ENCODE data around the gene MRPS18B. TPM values are rescaled to one million over a fixed set of nuclear protein-coding genes. Genes with fewer than 3 reads are reported as not detected.

Gene MRPS18B
- total and polyA plus RNA-seq, 12 donors, result 48.4 to 169 (median 127) TPM

DNA sequence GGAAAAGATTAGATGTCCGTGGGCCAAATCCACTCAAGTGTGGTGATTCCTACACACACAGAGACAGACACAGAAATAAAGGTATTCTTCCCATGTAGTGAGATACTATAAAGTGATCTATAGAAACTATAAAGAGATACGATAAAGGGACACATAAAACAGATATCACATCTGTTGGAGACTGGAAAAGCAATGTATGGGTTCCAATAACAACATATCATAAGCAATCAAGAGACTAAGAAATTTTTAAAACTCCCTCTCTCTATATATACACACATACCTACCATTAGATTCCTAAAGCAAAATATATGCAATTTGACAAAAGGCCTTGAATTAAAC is 5.8 kb upstream of the MRPS18B start:
- Histone ChIP-seq H3K27ac (peak overlapping the region in 1 of 10 donors; percentile 86), H3K36me3 (peaks cover 6 to 66% (median 35%) of the 10 kb centered on the region in 9 donors), H3K4me1 (peaks cover 6 to 60% (median 54%) of the 10 kb centered on the region in 9 donors), H3K9me3 (no peaks in the 10 kb centered on the region), H3K27me3 (no peaks in the 10 kb centered on the region), H3K4me3 (no peak overlapping the region)
- TF ChIP-seq, protein P1, sequence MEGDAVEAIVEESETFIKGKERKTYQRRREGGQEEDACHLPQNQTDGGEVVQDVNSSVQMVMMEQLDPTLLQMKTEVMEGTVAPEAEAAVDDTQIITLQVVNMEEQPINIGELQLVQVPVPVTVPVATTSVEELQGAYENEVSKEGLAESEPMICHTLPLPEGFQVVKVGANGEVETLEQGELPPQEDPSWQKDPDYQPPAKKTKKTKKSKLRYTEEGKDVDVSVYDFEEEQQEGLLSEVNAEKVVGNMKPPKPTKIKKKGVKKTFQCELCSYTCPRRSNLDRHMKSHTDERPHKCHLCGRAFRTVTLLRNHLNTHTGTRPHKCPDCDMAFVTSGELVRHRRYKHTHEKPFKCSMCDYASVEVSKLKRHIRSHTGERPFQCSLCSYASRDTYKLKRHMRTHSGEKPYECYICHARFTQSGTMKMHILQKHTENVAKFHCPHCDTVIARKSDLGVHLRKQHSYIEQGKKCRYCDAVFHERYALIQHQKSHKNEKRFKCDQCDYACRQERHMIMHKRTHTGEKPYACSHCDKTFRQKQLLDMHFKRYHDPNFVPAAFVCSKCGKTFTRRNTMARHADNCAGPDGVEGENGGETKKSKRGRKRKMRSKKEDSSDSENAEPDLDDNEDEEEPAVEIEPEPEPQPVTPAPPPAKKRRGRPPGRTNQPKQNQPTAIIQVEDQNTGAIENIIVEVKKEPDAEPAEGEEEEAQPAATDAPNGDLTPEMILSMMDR (IDR thresholded peaks at IDR 0.05), result no peak
- ATAC-seq (no peak), DNase-seq (no peak)
- intact Hi-C loops (cut with DNase I), result no loop called here
- WGBS, 2 donors, result 60 to 63% methylated on average over 2 of the region's 2 CpGs

DNA sequence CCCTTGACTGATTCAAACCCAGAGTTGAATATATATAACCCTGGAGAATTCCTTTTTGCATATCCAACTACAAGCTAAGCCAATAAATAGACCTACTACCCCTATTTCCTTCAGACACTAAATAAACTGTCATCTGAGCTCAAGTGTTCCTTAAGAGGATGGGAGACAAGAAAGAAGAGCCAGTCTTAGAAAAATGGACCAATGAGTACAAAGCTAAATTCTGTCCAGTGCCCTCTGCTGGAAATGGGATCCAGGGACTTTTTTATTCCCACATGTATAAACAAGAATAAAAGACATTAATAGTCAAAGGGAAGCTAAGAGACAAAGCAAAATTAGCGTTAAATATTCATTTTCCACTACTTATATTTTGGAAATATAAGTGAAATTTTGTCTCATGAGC is 5.4 kb upstream of the MRPS18B start:
- Histone ChIP-seq H3K27me3 (no peaks in the 10 kb centered on the region), H3K9me3 (no peaks in the 10 kb centered on the region), H3K36me3 (peaks cover 6 to 63% (median 32%) of the 10 kb centered on the region in 9 donors), H3K4me3 (no peak overlapping the region), H3K4me1 (peaks cover 6 to 60% (median 54%) of the 10 kb centered on the region in 9 donors), H3K27ac (peak overlapping the region in 4 of 10 donors; percentile 21 to 98 (median 89))
- WGBS, 2 donors, result 63 to 66% methylated on average over 1 of the region's 1 CpG
- ATAC-seq (no peak), DNase-seq (no peak)
- TF ChIP-seq, protein P1 (IDR thresholded peaks at IDR 0.05), result peak in 5 of 9 donors; percentile 25 to 47 (median 35)
- intact Hi-C loops (cut with DNase I), result no loop called here

DNA sequence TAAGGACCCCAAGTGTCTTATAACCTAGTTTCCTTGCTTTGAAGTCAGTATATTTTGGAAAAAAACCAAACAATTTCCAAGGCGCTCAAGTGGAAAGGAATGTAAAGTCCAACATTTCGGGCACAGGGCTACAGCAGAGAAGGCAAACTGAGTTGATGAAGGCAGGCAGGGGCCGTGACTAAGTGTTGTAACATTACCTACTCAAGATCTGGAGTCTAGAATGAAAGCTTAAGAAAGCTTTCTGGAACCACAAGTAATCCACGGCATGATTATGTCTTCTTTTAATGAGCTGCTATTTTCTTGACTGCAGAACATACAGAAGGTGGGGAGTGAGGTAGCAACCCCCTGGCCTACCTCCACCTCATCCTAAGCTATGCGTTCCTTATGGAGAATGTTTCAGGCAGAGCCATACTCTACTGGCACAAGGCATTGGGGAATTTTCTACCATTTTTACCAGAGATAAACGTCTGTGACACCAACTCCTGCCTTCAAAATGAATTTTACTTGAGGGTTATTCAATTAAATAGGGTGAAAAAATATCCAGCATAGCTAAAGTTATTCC is 4.9 kb upstream of the MRPS18B start:
- Histone ChIP-seq H3K36me3 (peaks cover 5 to 58% (median 27%) of the 10 kb centered on the region in 9 donors), H3K4me1 (peaks cover 6 to 59% (median 54%) of the 10 kb centered on the region in 9 donors), H3K27ac (peak overlapping the region in 6 of 10 donors; percentile 21 to 98 (median 72)), H3K4me3 (no peak overlapping the region), H3K27me3 (no peaks in the 10 kb centered on the region), H3K9me3 (no peaks in the 10 kb centered on the region)
- WGBS, 2 donors, result 63 to 68% methylated on average over 6 of the region's 6 CpGs
- intact Hi-C loops (cut with DNase I), result no loop called here
- DNase-seq, result no peak
- TF ChIP-seq, protein P1 (IDR thresholded peaks at IDR 0.05), result no peak
- no peak for ATAC-seq

DNA sequence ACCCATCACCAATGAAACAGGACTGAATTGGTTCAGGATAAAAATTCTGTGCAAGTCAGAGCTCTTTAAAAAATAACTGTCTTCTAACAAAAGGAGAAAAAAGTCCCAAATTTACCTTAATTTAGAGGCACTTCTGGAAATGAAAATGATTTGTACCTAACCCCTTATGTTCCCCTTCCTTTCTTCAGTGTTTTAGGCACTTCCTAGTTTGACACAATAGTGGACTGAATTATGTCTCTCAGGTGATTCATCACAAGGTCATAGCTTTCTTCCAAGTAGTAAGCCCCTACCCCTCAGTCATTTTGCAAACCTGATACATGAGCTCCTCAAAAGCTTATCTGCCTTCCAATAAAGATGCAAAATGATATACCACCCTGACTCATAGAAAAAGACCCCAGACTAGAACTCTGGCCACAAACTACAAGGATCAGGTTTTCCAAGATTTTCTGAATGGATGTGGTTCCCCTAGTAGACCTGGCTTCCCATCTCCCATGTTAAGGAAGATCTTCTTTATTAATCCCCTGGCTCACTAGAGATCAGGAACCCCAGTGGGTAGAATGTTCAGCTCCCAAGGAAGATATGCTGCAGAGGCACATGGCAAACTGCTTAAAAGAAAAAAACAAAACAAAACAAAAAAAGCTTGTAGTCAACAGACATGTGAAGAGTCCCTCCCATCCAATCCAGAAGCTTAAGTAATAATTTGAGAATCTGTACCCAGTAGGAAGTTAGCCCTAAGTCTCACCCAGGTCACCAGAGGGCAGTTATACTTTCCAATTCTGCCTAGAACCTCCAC is 4.2 kb upstream of the MRPS18B start:
- DNase-seq (no peak), ATAC-seq (no peak)
- H3K27me3 ChIP-seq, result no peaks in the 10 kb centered on the region
- peak overlapping the region in 8 of 10 donors; percentile 21 to 98 (median 93) for H3K27ac ChIP-seq
- TF ChIP-seq, protein P1 (IDR thresholded peaks at IDR 0.05), result no peak
- H3K4me1 ChIP-seq, result peaks cover 7 to 63% (median 57%) of the 10 kb centered on the region in 9 donors
- H3K9me3 ChIP-seq, result no peaks in the 10 kb centered on the region
- peaks cover 4 to 51% (median 20%) of the 10 kb centered on the region in 9 donors for H3K36me3 ChIP-seq
- intact Hi-C loops (cut with DNase I), result no loop called here
- H3K4me3 ChIP-seq, result peak overlapping the region in 6 of 10 donors; percentile 71 to 94 (median 88)

Data from heart right ventricle (tissue), 16 donors.